OCI-LY1 (cell line): ENCODE measurements around the gene KY.

Source experiments
- H2AFZ ChIP-seq: fragments of 200-600 bp; sonication (generic), shearing (Covaris generic); 2 replicates; pipeline ENCODE4 v1.6.0; 2014; ENCODE audit warnings: antibody characterized with exemption, mild to moderate bottlenecking, low read length
- H3F3A ChIP-seq: fragments of 200-600 bp; sonication (generic), shearing (Covaris generic); 2 replicates; pipeline ENCODE4 v1.6.0; 2014; ENCODE audit warnings: mild to moderate bottlenecking, antibody characterized with exemption, low read length, moderate library complexity; ENCODE audit not compliant: insufficient read depth
- H3K27ac ChIP-seq: fragments of 200-600 bp; sonication (generic); 2 replicates; pipeline ENCODE4 v1.5.1; 2014; ENCODE audit warnings: low read length, mixed run types, mild to moderate bottlenecking, low read depth; ENCODE audit not compliant: poor library complexity, severe bottlenecking
- H3K27me3 ChIP-seq: fragments of 200-600 bp; sonication (generic); 2 replicates; pipeline ENCODE4 v1.6.0; 2014; ENCODE audit warnings: antibody characterized with exemption, mild to moderate bottlenecking, low read length, moderate library complexity; ENCODE audit not compliant: insufficient read depth
- H3K36me3 ChIP-seq: fragments of 200-600 bp; sonication (generic); 2 replicates; pipeline ENCODE4 v1.6.1; 2014; ENCODE audit warnings: mild to moderate bottlenecking, antibody characterized with exemption, low read length, moderate library complexity, mixed read lengths; ENCODE audit not compliant: insufficient read depth
- H3K4me1 ChIP-seq: fragments of 200-600 bp; sonication (generic); 2 replicates; pipeline ENCODE4 v1.5.1; 2014; ENCODE audit warnings: mild to moderate bottlenecking, low read length, moderate library complexity; ENCODE audit not compliant: insufficient read depth, severe bottlenecking
- H3K4me2 ChIP-seq: fragments of 200-600 bp; sonication (generic), shearing (Covaris generic); 2 replicates; pipeline ENCODE4 v1.6.1; 2014; ENCODE audit warnings: low read length
- H3K4me3 ChIP-seq: fragments of 200-600 bp; sonication (generic); 2 replicates; pipeline ENCODE4 v1.5.1; 2014; ENCODE audit warnings: low read length, low read depth, mild to moderate bottlenecking, mixed read lengths; ENCODE audit not compliant: poor library complexity, severe bottlenecking
- H3K79me2 ChIP-seq: fragments of 200-600 bp; shearing (Covaris generic); 2 replicates; pipeline ENCODE4 v1.6.1; 2016; ENCODE audit warnings: mixed run types, low read length, mixed read lengths; ENCODE audit not compliant: insufficient read depth
- H3K9ac ChIP-seq: fragments of 200-600 bp; sonication (generic), shearing (Covaris generic); 2 replicates; pipeline ENCODE4 v1.6.1; 2014; ENCODE audit warnings: mild to moderate bottlenecking, low read length, mixed read lengths
- H3K9me2 ChIP-seq: fragments of 200-600 bp; sonication (generic), shearing (Covaris generic); 2 replicates; pipeline ENCODE4 v1.6.1; 2014; ENCODE audit warnings: low read depth, mild to moderate bottlenecking, low read length, mixed read lengths
- H3K9me3 ChIP-seq: fragments of 200-600 bp; shearing (Covaris generic); 2 replicates; pipeline ENCODE4 v1.6.1; 2014; ENCODE audit warnings: low read length, mixed read lengths
- H4K20me1 ChIP-seq: fragments of 200-600 bp; sonication (generic), shearing (Covaris generic); 2 replicates; pipeline ENCODE4 v1.6.0; 2016; ENCODE audit warnings: mild to moderate bottlenecking, low read length; ENCODE audit not compliant: insufficient read depth
- EZH2 ChIP-seq: fragments of 200-600 bp; sonication (generic), shearing (Covaris generic); IDR thresholded peaks from 2 replicates; pipeline ENCODE4 v1.8.0; 2017; ENCODE audit warnings: borderline replicate concordance, mixed run types, mild to moderate bottlenecking, antibody characterized with exemption, low read length, moderate library complexity, mixed read lengths
- TF ChIP-seq, protein P1 (sequence below): fragments of 200-600 bp; sonication (generic), shearing (Covaris generic); IDR thresholded peaks from 2 replicates; pipeline ENCODE4 v1.5.1; 2017; ENCODE audit warnings: mild to moderate bottlenecking, antibody characterized with exemption, low read length, moderate library complexity, mixed read lengths

Gene KY

GRCh38 chr3:134666885-134667284, 16.1 kb upstream of the KY start:
- H3K27me3 ChIP-seq, result no peaks in the 10 kb centered on the region; the same call in 1 of the 2 replicates
- no peak overlapping the region for H3K27ac ChIP-seq
- TF ChIP-seq EZH2, result no peak
- TF ChIP-seq, protein P1, sequence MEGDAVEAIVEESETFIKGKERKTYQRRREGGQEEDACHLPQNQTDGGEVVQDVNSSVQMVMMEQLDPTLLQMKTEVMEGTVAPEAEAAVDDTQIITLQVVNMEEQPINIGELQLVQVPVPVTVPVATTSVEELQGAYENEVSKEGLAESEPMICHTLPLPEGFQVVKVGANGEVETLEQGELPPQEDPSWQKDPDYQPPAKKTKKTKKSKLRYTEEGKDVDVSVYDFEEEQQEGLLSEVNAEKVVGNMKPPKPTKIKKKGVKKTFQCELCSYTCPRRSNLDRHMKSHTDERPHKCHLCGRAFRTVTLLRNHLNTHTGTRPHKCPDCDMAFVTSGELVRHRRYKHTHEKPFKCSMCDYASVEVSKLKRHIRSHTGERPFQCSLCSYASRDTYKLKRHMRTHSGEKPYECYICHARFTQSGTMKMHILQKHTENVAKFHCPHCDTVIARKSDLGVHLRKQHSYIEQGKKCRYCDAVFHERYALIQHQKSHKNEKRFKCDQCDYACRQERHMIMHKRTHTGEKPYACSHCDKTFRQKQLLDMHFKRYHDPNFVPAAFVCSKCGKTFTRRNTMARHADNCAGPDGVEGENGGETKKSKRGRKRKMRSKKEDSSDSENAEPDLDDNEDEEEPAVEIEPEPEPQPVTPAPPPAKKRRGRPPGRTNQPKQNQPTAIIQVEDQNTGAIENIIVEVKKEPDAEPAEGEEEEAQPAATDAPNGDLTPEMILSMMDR, result no peak
- no peak overlapping the region for H2AFZ ChIP-seq
- no peaks in the 10 kb centered on the region; the same call in 1 of the 2 replicates for H3K9me2 ChIP-seq
- H3K4me3 ChIP-seq, result no peak overlapping the region
- no peak overlapping the region for H3K4me2 ChIP-seq
- no peak overlapping the region for H3K9ac ChIP-seq
- no peaks in the 10 kb centered on the region for H3K4me1 ChIP-seq
- H3F3A ChIP-seq, result no peaks in the 10 kb centered on the region
- no peaks in the 10 kb centered on the region for H4K20me1 ChIP-seq
- no peaks in the 10 kb centered on the region for H3K36me3 ChIP-seq
- H3K79me2 ChIP-seq, result no peaks in the 10 kb centered on the region
- H3K9me3 ChIP-seq, result no peaks in the 10 kb centered on the region

GRCh38 chr3:134666466-134666865, 15.6 kb upstream of the KY start:
- Histone ChIP-seq H3F3A (no peaks in the 10 kb centered on the region), H2AFZ (no peak overlapping the region), H3K4me3 (no peak overlapping the region), H3K4me1 (no peaks in the 10 kb centered on the region), H3K4me2 (no peak overlapping the region), H4K20me1 (no peaks in the 10 kb centered on the region), H3K27me3 (no peaks in the 10 kb centered on the region; the same call in 1 of the 2 replicates), H3K9me3 (no peaks in the 10 kb centered on the region), H3K9ac (no peak overlapping the region), H3K36me3 (no peaks in the 10 kb centered on the region), H3K27ac (no peak overlapping the region), H3K9me2 (no peaks in the 10 kb centered on the region; the same call in 1 of the 2 replicates), H3K79me2 (no peaks in the 10 kb centered on the region)
- TF ChIP-seq EZH2, result no peak
- TF ChIP-seq, protein P1, result no peak

- Histone ChIP-seq H3F3A (no peaks in the 10 kb centered on the region), H3K27ac (no peak overlapping the region), H3K9me2 (no peaks in the 10 kb centered on the region; the same call in 1 of the 2 replicates), H2AFZ (no peak overlapping the region), H3K36me3 (no peaks in the 10 kb centered on the region), H3K79me2 (no peaks in the 10 kb centered on the region), H3K4me3 (no peak overlapping the region), H3K27me3 (no peaks in the 10 kb centered on the region; the same call in 1 of the 2 replicates), H3K9ac (no peak overlapping the region), H3K9me3 (no peaks in the 10 kb centered on the region), H3K4me2 (no peak overlapping the region), H3K4me1 (no peaks in the 10 kb centered on the region), H4K20me1 (no peaks in the 10 kb centered on the region)
- TF ChIP-seq, protein P1, result no peak
- TF ChIP-seq EZH2, result no peak
Observed at GRCh38 chr3:134666052-134666451, 15.2 kb upstream of the KY start.
